PC-3 (cell line): ENCODE data around the gene C10orf95. TPM values are rescaled to one million over a fixed set of nuclear protein-coding genes. Genes with fewer than 3 reads are reported as not detected.

Experiments
- ATAC-seq: fragments of 200-7000 bp; cut with Tn5 transposase; 2 replicates; pipeline ENCODE4 v1.9.1; 2020; ENCODE audit warnings: mild to moderate bottlenecking, moderate library complexity
- BruUV-seq: library from RNA; stranded (reverse); fragments of 400-500 nt; replicated peaks from 2 replicates; lab custom pipeline; 2021; lab: Mats Ljungman, UMichigan
- CTCF ChIA-PET: fragments of 300-600 bp; sonication (Branson Sonifier 250); formaldehyde crosslinking; loops from one replicate; lab custom pipeline; 2022; ENCODE audit warnings: antibody characterized with exemption; lab: Charles Lee
- POLR2A ChIA-PET: fragments of 300-600 bp; sonication (Branson Sonifier 250); formaldehyde crosslinking; loops from one replicate; lab custom pipeline; 2022; ENCODE audit warnings: antibody characterized with exemption; ENCODE audit not compliant: unreplicated experiment; lab: Charles Lee
- DNase-seq: peaks from one replicate; pipeline ENCODE4 v3.0.0-alpha.2; 2015
- H2AFZ ChIP-seq: fragments of 300-600 bp; sonication (generic); 2 replicates; pipeline ENCODE4 v1.6.0; 2016; ENCODE audit warnings: antibody characterized with exemption, low read length
- H3F3A ChIP-seq: fragments of 300-600 bp; sonication (generic); one replicate; pipeline ENCODE4 v1.6.0; 2017; ENCODE audit warnings: antibody characterized with exemption, low read length, control low read depth, mild to moderate bottlenecking; ENCODE audit not compliant: unreplicated experiment
- H3K27ac ChIP-seq: fragments of 300-600 bp; sonication (generic); 2 replicates; pipeline ENCODE4 v1.5.1; 2016; ENCODE audit warnings: mild to moderate bottlenecking, low read length
- H3K27me3 ChIP-seq: fragments of 300-600 bp; sonication (generic); 2 replicates; pipeline ENCODE4 v1.6.1; 2016; ENCODE audit warnings: low read length, mixed read lengths
- H3K36me3 ChIP-seq: fragments of 300-600 bp; sonication (generic); 2 replicates; pipeline ENCODE4 v1.6.1; 2016; ENCODE audit warnings: low read depth, mixed run types, low read length, mixed read lengths
- H3K4me1 ChIP-seq: fragments of 300-600 bp; sonication (generic); 2 replicates; pipeline ENCODE4 v1.5.1; 2016; ENCODE audit warnings: low read length; ENCODE audit not compliant: insufficient read depth
- H3K4me2 ChIP-seq: fragments of 300-600 bp; sonication (generic); 2 replicates; pipeline ENCODE4 v1.6.0; 2016; ENCODE audit warnings: low read length
- H3K4me3 ChIP-seq: fragments of 300-600 bp; sonication (generic); 2 replicates; pipeline ENCODE4 v1.5.1; 2016; ENCODE audit warnings: mild to moderate bottlenecking, low read length, mixed read lengths
- H3K79me2 ChIP-seq: fragments of 300-600 bp; sonication (generic); 2 replicates; pipeline ENCODE4 v1.6.1; 2017; ENCODE audit warnings: low read length, mixed read lengths
- H3K9ac ChIP-seq: fragments of 300-600 bp; sonication (generic); 2 replicates; pipeline ENCODE4 v1.6.0; 2016; ENCODE audit warnings: mild to moderate bottlenecking, low read length
- H3K9me2 ChIP-seq: fragments of 300-600 bp; sonication (generic); replicated peaks from 2 replicates; pipeline ENCODE4 v1.6.1; 2016; ENCODE audit warnings: mixed run types, low read length, mixed read lengths
- H3K9me3 ChIP-seq: fragments of 300-600 bp; sonication (generic); 2 replicates; pipeline ENCODE4 v1.6.1; 2016; ENCODE audit warnings: low read length, mixed read lengths
- H4K20me1 ChIP-seq: fragments of 300-600 bp; sonication (generic); 2 replicates; pipeline ENCODE4 v1.6.1; 2016; ENCODE audit warnings: low read length, mixed read lengths
- EZH2 ChIP-seq: fragments of 300-600 bp; sonication (generic); IDR thresholded peaks from one replicate; pipeline ENCODE4 v1.6.1; 2017; ENCODE audit warnings: antibody characterized with exemption, mild to moderate bottlenecking, low read length; ENCODE audit not compliant: unreplicated experiment
- EZH2phosphoT487 ChIP-seq: fragments of 300-600 bp; sonication (generic); IDR thresholded peaks from 2 replicates; pipeline ENCODE4 v1.6.1; 2018; ENCODE audit warnings: mild to moderate bottlenecking, antibody characterized with exemption, low read length, borderline replicate concordance
- intact Hi-C: fragments of 100-400 bp; cut with micrococcal nuclease; formaldehyde crosslinking; loops from 2 replicates; pipeline ENCODE4 v1.9.0; 2023
- total RNA-seq: library from RNA; depleted of rRNA; stranded (reverse); fragments of >200 nt; gene quantifications from 2 replicates; pipeline ENCODE4 v1.2.3, GENCODE V29; 2014
- TF ChIP-seq, protein P1 (sequence below): fragments of 300-600 bp; sonication (generic); conservative IDR thresholded peaks from 2 replicates; pipeline ENCODE4 v1.5.1; 2017; ENCODE audit warnings: antibody characterized with exemption, low read depth, mild to moderate bottlenecking, low read length

The C10orf95 gene
- total RNA-seq, 1 experiment from 2014 or later = 1.9 TPM

DNA sequence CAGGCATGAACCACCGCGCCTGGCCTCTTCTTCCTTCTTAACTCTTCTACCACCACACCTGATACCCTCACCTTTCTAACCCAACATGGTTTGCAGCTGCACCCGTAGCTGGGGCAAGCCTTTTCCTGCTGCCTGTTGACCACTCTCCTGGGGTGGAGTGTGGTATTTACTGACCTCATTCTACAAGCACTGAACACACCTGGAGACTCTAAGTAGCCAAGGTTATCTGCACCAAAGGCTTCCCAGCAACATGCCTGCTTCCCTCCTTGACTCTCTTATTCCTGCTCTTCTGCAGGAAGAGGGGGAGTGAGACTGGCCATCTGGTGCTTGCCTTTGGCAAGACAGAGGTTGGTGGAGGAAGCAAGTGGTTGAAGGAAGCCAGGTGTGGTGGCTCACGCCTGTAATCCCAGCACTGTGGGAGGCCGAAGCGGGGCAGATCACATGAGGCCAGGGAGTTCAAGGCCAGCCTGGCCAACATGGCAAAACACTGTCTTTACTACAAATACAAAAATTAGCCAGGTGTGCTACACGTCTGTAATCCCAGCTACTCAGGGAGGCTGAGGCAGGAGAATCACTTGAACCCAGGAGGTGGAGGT is 41.1 kb upstream of the C10orf95 start:
- Histone ChIP-seq H3F3A (no peaks in the 10 kb centered on the region), H4K20me1 (0 out of 2 replicates have a peak, but pooled peaks cover 4% of the 10 kb centered on the region), H3K9me2 (no peaks in the 10 kb centered on the region), H3K9ac (no peak overlapping the region), H3K9me3 (no peaks in the 10 kb centered on the region), H3K36me3 (peaks cover 8% of the 10 kb centered on the region; the same call in 1 of the 2 replicates), H3K27me3 (no peaks in the 10 kb centered on the region), H2AFZ (no peak overlapping the region), H3K79me2 (peaks cover 41% of the 10 kb centered on the region), H3K27ac (no peak overlapping the region), H3K4me3 (no peak overlapping the region), H3K4me1 (no peaks in the 10 kb centered on the region), H3K4me2 (no peak overlapping the region)
- ChIA-PET CTCF (no interaction called here), POLR2A (no interaction called here)
- ATAC-seq = no peak
- intact Hi-C loops = no loop called here
- no TSS peak for BruUV-seq
- TF ChIP-seq EZH2 (no peak), EZH2phosphoT487 (no peak)
- TF ChIP-seq, protein P1, sequence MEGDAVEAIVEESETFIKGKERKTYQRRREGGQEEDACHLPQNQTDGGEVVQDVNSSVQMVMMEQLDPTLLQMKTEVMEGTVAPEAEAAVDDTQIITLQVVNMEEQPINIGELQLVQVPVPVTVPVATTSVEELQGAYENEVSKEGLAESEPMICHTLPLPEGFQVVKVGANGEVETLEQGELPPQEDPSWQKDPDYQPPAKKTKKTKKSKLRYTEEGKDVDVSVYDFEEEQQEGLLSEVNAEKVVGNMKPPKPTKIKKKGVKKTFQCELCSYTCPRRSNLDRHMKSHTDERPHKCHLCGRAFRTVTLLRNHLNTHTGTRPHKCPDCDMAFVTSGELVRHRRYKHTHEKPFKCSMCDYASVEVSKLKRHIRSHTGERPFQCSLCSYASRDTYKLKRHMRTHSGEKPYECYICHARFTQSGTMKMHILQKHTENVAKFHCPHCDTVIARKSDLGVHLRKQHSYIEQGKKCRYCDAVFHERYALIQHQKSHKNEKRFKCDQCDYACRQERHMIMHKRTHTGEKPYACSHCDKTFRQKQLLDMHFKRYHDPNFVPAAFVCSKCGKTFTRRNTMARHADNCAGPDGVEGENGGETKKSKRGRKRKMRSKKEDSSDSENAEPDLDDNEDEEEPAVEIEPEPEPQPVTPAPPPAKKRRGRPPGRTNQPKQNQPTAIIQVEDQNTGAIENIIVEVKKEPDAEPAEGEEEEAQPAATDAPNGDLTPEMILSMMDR = no peak
- DNase-seq = no peak

GRCh38 chr10:102491136-102491535 is 39.8 kb upstream of the C10orf95 start:
- Histone ChIP-seq H2AFZ (no peak overlapping the region), H3K4me2 (no peak overlapping the region), H3K9ac (no peak overlapping the region), H3K9me2 (no peaks in the 10 kb centered on the region), H3K4me3 (no peak overlapping the region), H3K27ac (no peak overlapping the region), H3K27me3 (no peaks in the 10 kb centered on the region), H3K36me3 (peaks cover 8% of the 10 kb centered on the region; the same call in 1 of the 2 replicates), H4K20me1 (0 out of 2 replicates have a peak, but pooled peaks cover under 1% of the 10 kb centered on the region), H3F3A (no peaks in the 10 kb centered on the region), H3K9me3 (no peaks in the 10 kb centered on the region), H3K79me2 (peaks cover 29% of the 10 kb centered on the region), H3K4me1 (no peaks in the 10 kb centered on the region)
- POLR2A ChIA-PET = no interaction called here
- no peak for ATAC-seq
- CTCF ChIA-PET = no interaction called here
- TF ChIP-seq, protein P1 = no peak
- TF ChIP-seq EZH2 (no peak), EZH2phosphoT487 (no peak)
- BruUV-seq = no TSS peak
- intact Hi-C loops = no loop called here
- DNase-seq = no peak

GRCh38 chr10:102485093-102485784 is 33.9 kb upstream of the C10orf95 start:
- no peaks in the 10 kb centered on the region for H3K4me1 ChIP-seq
- no peak overlapping the region for H3K4me2 ChIP-seq
- no peak overlapping the region for H3K4me3 ChIP-seq
- intact Hi-C loops = no loop called here
- no peaks in the 10 kb centered on the region for H3K27me3 ChIP-seq
- no peaks in the 10 kb centered on the region for H4K20me1 ChIP-seq
- ChIA-PET CTCF (no interaction called here), POLR2A (no interaction called here)
- peaks cover 11% of the 10 kb centered on the region; the same call in 1 of the 2 replicates for H3K36me3 ChIP-seq
- no peak overlapping the region for H3K27ac ChIP-seq
- no peaks in the 10 kb centered on the region for H3K79me2 ChIP-seq
- TF ChIP-seq EZH2phosphoT487 (no peak), EZH2 (no peak)
- TF ChIP-seq, protein P1 = no peak
- DNase-seq = no peak
- ATAC-seq = no peak
- H3K9ac ChIP-seq = no peak overlapping the region
- H3K9me2 ChIP-seq = no peaks in the 10 kb centered on the region
- H3K9me3 ChIP-seq = no peaks in the 10 kb centered on the region
- BruUV-seq = no TSS peak
- H2AFZ ChIP-seq = no peak overlapping the region
- no peaks in the 10 kb centered on the region for H3F3A ChIP-seq
